GM18511 (cell line): Measurements from ENCODE around the gene HOXB9.

ENCODE experiments used
- ATAC-seq: cut with Tn5 transposase; IDR thresholded peaks from one replicate; pipeline ENCODE4 v1.9.1; 2021; ENCODE audit warnings: mild to moderate bottlenecking, moderate library complexity; ENCODE audit not compliant: unreplicated experiment

HOXB9 gene

DNA sequence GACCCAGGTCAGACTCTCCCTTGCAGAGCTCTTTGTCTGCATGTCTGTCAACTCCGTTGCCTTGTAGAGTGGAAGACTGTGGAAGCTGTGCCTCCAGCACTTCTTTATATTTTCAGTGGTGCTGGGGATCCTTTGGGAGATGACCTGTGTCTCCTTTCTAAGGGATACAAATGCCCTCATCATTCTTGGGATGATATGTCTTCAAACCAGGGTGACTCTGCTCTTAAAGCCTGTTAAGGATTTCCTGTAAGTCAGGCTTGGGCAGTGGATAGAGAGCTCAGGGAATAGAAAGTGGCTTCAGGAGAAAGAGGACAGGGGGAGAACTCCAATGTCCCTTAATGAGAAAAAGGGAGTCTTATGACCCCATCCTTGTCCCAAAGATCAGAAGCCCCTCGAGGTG lies 37.6 kb downstream of the HOXB9 start:
- no peak for ATAC-seq

DNA sequence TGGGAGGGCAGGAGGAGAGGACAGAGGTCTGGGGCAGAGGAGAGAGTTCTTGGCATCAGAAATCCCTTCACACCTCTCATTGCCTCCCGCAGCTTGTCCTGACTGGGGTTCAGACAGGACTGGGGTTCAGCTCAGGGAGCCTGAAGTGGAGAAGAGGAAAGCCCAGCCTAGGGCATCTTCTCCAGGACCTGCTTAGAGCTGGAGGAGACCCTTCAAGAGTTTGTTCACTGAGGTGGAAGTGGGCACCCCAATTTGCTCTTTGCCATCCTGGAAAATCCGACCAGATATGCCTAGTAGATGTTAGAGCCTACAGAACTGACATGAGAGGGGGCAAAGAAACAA lies 38.1 kb downstream of the HOXB9 start:
- no peak for ATAC-seq

GRCh38 chr17:48587276-48588073 lies 38.7 kb downstream of the HOXB9 start:
- no peak for ATAC-seq

DNA sequence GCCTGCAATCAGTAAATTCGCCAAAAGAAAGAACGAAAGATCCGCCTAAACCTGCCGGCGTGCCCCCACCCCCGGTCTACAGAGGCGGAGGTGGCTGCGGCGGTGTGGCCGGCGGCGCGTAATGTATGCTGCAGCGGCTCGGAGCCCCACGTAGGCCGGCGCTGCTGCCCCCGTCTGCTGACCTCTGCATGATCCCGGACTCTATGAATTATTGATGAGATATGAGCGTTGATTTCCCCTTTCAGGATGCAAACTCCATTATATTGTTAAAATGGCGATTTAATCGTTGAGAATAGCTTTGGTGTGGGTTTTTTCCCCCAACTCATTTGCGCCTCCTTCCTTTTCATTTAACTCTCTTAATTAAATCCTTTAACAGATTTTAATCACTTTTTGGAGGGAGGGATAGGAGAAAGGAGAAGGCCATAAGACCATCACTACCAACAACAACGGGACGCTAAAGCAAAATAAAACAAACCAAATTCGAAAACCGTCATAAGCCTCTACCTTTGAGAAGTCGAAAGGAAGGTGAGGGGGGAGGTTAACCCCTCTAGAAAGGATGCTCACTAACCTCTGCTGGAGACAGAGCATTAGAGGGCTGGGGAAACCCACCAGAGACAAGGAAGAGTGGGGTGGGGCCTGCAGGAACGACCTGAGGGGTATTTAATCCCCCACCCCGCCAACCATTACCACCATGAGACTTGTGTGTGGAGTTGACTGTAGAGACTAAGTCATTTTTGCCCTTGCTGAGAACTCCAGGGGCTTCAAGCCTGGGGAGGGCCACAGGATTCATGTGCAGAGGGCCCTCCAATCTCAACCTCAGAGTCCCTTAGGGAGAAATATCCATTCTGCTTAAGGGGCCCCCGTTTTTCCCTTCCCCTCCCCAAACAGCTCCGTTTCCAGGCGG lies 39.6 kb downstream of the HOXB9 start:
- ATAC-seq, result no peak

DNA sequence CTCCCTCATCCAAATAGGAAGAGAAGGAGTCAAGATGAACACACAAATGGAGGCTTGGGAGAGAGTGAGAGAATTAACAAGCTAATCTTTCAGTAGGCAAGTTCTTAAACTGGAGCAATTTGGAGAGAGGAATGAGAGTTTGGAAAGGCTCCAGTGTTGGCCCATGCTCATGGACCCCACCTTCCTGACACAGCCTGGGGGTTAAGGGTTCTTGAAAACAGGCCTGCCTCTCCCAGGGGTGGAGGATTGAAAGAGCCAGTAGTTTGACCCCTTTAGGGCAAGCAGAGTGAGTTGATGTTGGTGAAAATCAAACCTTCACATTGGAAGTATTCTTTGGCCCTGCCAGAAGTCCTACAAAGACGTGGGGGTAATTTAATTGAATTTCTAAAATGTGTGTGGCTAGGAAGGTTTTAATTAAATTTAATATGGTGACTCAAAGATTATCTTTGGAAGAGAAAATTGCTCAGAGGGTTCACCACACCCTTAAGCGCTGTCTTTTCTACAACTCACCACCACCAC lies 41.9 kb downstream of the HOXB9 start:
- ATAC-seq, result no peak

DNA sequence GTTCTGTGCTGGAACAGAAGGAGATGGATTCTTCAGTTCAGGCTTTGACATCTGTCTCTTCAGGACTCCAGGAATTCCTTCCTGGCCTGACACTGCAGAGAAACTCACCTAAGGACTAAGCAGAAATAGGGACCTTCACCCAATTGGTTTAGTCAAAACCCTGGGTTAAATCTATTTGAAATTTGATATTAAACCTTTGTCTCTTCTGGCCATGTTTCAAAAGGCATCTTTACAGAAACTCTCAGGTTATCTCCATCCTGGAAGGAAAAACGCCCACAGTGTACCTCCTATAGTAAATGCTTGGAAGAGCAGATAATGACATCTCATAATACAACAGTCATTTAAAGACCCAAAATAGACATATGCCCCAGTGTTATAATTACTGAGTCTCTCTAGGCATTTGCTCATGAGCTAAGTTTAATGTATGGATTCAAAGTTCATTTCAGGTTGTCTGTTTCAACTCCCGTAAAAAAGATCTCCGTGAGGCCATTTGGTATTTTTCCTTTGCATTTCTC lies 42.4 kb downstream of the HOXB9 start:
- no peak for ATAC-seq

DNA sequence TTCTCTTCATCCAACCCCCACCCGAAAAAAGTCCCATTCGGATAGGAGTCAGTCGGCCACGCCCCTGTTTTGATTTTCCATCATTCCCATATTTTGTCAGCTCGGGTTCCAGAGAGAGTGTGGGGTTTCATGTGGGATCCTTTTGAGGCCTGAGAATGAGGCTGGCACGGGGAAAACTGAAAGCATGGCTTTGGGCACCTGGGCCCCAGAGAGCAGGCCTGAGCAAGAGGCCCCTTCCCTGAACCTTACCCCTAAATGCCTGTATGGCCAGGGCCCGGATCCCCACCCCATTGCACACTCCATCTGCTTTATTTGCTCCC lies 43.4 kb downstream of the HOXB9 start:
- no peak for ATAC-seq

GRCh38 chr17:48579760-48580554 lies 46.2 kb downstream of the HOXB9 start:
- ATAC-seq, result no peak

- no peak for ATAC-seq
These were observed 46.7 kb downstream of the HOXB9 start for GRCh38 chr17:48579471-48579759.

DNA sequence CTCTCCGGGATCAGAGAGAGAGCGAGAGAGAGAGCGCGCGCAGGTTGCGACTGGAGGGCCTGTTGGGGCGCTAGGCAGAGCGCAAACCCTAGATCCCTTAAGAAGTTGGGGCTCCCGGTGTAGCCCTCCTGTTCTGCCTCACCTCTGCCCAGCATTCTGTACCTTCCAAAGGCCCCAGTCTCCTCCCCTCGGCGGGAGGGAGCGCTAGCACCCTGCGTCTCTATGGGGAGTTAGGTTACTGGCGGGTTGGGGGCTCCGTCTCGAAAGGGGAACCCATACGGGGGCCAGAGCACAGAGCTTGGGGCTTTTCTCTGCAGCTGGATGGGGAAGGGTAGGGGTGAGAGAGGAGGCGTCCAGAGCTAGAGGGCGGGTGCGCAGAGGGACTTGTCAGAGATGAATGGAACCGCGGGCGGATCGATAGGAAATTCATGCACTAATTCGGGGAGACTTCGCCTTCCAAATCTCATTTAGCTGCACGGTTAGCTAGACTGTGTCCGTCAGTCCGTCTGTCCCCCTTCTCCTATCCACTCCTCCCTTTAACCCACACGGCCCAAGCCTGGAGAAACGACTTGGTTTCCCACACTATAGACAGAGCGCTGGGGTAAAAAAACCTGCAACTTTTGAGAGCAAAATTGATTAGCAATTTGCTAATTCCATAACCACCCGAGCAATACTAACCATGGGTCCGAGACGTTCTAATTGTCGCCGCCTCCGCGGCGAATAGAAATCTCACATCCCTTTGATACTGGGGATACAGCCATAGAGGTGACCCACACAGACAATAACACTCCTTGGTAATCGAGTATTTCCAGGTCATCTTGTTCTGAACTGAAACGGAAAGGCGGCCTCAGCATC lies 47.3 kb downstream of the HOXB9 start:
- ATAC-seq, result peak; percentile 43

GRCh38 chr17:48577946-48578615 lies 48.1 kb downstream of the HOXB9 start, which contains the start of gene HOXB4:
TSS of gene HOXB4 (minus strand) at chr17:48578350. CDS start at chr17:48578319, 31 bp downstream.
- peak; percentile 66 for ATAC-seq

DNA sequence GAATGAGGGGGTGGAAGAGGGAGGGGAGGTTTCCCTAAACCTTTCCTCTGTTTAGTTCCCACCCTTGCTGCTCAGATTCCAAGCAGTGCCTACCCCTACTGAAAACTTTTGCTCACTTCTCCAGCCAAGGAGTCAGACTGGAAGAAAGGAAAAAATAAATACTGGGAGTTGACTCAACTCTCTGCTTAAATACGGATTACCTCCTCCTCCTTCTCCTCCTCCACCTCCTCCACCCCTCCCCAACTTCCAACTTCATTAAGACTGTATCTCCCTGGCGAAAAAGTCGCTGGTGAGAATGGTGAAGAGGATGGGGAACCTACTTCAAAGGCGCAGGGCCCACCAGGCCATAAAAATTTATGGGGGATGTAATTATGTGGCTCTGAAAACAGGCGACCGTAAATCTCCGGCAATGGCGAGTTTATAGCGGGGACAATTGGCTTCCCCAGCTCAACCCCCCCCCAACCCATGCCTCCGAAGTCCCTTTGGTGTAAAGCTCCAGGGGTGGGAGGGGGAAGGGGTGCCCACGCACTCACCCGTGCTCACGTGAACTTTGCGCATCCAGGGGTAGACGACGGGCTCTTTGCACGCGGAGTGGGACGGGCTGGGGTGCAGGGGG lies 48.7 kb downstream of the HOXB9 start:
- peak; percentile 8 for ATAC-seq

DNA sequence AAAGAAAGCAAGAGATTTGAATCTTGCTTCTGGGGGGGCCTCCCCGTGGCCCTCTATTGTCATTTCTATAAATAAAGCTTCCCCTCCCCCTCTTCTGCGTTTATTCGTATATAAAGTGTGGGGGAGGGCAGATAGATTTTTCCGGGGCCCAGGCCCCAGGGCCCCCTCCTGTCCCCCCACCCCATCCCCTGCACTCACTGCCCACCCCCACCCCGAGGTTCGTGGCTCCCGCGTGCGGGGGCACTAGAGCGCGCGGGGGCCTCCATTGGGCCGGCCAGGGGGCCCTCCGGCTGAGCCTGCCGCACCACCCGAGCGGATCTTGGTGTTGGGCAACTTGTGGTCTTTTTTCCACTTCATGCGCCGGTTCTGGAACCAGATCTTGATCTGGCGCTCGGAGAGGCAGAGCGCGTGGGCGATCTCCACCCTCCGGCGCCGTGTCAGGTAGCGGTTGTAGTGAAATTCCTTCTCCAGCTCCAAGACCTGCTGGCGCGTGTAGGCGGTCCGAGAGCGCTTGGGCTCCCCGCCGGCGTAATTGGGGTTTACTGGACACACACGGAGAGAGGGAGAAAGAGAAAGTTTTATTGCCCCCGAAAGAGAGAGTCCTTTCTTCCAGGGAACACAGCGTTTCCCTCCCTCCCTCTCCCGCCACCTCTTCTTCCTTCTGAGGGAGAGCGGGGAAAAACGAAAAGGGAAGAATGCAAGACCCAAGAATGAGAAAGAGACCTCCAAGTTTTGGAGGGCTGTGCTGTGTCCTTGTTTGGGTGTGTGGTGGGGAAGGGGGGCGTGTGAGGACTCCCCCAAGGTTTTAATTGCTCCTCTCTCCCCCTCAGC lies 49.5 kb downstream of the HOXB9 start:
- no peak for ATAC-seq

- ATAC-seq, result no peak
These were observed 50.3 kb downstream of the HOXB9 start for GRCh38 chr17:48575673-48576478.

GRCh38 chr17:48575066-48575582 lies 51.0 kb downstream of the HOXB9 start:
- ATAC-seq, result no peak

DNA sequence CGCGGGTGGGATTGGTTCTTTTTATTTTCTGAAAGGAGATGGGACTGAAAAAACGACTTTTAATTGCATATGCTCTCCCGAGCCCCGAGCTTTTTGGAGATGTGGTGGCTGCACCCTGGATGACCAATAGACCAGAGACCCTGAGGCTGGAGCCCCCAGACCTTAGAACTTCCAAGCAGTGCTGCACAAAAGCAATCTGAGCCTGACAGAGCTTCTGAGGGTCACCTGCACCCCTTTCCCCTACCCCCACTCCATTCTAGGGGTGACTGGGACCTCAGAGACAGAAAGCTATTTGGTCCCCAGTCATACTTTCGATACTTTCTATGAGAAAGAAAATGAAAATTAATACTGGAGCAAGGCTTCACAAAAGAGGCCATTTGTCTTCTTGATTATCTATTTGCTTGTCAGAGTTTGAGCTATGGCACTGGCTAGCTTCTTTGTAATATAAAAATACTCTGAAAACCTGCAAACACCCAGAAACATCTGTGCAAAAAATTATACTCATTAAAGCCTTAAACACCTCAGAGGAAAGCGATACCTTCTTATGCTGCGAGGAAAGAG lies 51.6 kb downstream of the HOXB9 start:
- ATAC-seq, result no peak

- ATAC-seq, result no peak
These were observed 54.2 kb downstream of the HOXB9 start for GRCh38 chr17:48571826-48572417.
